HG03095 (cell line): ENCODE results near the gene LANCL2.
"Not testable (repeated sequence)": the region's sequence is repeated elsewhere in the genome, so short reads cannot be mapped to it uniquely, and the experiment has no call there.

Source experiments
- ATAC-seq: cut with Tn5 transposase; IDR thresholded peaks from one replicate; pipeline ENCODE4 v1.9.1; 2021; ENCODE audit warnings: moderate library complexity; ENCODE audit not compliant: unreplicated experiment

Gene LANCL2, protein sequence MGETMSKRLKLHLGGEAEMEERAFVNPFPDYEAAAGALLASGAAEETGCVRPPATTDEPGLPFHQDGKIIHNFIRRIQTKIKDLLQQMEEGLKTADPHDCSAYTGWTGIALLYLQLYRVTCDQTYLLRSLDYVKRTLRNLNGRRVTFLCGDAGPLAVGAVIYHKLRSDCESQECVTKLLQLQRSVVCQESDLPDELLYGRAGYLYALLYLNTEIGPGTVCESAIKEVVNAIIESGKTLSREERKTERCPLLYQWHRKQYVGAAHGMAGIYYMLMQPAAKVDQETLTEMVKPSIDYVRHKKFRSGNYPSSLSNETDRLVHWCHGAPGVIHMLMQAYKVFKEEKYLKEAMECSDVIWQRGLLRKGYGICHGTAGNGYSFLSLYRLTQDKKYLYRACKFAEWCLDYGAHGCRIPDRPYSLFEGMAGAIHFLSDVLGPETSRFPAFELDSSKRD

DNA sequence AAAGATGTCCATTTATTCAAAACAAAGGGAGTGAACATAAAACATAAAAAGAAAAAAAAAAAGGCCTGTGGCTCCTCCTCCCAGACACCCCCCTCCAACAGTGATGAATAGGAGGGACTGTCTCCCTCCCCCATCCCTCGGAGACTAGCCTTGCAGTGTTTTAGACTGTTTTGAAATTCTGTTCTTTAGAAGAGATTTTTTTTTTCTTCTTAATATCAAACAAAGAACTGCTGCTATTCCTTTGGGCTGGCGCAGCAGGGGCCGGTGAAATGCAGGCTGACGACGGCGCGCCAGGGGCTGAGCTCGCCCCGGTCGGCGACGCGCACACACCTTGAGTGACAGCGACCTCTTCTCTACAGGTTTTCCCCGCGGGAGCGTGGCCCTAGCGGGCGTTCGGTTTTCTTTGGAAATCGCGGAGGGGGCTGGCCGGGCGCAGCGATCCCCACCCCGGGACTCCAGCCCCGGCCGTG lies at the start of gene LANCL2:
TSS of gene LANCL2 (plus strand) at position 133 of the 470 bp plus-strand sequence. CDS start 689 bp downstream, outside the sequence.
- ATAC-seq = peak; percentile 26

DNA sequence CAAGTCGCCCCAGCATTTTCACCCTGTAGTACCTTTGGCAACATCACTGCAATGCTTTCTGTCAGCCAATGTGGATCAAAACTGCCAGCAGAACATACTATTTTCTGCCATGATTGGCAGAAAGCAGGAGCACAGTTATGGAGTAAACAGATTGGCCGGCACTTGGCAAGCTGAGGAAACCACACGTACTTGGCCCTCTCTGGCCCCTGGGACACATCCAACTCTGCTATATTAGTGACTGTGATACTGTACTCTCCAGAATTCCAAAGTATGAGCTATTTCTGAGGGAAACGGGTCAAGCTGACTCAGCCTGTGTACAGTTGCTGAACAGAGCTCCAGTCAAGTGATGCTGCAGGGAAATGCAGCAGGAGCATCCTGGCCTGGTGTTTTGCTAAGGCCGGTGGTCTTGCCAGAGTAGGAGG lies 39.8 kb upstream of the LANCL2 start:
- ATAC-seq = no peak

DNA sequence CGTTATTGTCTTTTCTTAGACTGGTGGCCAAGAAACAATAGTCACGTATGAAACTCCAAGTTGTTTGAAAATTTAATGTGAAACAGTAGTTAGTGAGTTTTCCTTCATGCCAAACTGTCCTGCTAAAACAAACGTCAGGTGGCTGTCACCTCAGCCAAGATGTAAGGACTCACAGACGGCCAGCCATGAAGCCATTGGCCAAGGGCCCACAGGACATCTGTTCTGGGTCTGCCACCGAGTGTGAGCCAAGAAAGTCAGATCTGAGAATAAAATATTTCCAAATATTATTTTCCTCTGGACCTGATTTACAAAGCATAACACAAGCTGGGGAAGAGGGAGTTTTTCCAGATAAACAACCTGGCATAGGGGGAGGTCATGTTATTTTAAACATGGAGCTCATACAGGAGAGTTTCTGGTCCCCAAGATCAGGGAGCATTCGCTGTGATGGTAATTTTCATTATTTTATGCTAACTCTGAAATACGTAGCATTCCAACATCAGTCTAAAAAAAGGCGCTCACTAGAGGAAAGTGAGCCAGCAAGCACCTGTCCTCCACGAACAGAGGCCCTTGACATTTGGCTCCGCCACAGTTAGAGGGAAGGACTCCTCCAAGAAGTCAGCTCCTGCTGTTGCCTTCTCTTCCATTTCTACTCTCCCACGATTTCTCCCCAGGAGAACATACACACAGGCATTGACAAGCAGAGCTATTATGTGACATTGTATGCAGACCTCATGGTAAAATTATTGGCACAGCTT lies 38.9 kb upstream of the LANCL2 start:
- ATAC-seq = no peak

DNA sequence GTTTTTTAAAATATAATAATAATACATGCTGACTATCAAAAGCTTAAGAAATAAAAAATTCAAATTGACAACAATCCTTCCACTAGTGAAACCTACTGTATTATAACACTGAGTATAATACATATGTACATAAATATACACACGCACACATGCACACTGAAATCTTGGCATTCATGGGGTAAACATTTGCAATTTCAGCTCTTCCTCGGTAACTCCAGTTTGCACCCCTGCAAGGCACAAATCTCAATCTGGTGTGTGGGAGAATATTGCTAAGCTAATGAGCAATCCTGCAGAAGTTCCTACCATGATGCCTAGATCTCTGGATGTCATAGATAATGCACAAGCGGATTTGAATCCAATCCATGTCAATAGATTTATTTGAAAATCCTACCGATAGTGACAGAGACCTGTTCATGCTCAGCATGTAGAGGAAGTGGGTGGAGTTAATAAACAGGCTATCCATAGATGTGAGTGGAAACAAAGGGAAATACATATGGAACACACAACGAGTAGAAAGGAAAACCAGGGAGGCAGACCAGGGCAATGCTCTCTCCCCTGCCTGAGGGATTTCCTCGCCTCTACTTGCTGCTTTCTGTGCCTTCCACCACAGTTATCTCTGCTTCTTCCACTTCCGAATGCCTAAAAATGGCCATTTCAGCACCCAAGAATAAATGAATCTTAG lies 38.1 kb upstream of the LANCL2 start:
- no peak for ATAC-seq

DNA sequence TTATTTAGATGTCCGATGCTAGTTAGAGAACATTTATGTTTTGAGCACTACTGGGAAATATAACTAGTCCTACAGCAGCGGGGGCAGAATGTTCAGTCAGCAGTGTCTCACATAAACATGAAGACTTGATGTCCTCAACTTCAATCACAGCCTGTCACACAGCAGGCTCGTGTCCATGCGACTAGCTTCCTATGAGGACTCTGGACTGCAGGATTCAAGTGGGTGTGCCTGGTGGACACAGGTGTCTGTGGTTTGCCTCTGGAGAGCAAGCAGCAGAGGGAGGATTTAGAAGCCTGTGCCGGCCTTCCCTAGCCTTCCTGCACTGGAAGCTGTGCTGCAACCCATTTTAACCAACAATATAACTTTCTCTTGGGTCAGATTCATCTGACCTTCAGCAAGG lies 30.0 kb upstream of the LANCL2 start:
- no peak for ATAC-seq

DNA sequence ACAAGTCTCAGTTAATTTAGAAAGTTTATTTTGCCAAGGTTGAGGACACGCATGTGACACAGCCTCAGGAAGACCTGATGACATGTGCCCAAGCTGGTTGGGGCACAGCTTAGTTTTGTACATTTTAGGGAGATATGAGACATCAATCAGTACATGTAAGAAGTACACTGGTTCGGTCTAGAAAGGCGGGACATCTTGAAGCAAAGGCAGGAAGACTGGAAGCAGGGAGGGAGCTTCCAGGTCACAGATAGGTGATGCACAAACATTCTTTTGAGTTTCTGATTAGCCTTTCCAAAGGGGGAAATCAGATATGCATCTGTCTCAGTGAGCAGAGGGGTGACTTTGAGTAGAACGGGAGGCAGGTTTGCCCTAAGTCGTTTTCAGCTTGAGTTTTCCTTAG lies 29.4 kb upstream of the LANCL2 start:
- no peak for ATAC-seq

DNA sequence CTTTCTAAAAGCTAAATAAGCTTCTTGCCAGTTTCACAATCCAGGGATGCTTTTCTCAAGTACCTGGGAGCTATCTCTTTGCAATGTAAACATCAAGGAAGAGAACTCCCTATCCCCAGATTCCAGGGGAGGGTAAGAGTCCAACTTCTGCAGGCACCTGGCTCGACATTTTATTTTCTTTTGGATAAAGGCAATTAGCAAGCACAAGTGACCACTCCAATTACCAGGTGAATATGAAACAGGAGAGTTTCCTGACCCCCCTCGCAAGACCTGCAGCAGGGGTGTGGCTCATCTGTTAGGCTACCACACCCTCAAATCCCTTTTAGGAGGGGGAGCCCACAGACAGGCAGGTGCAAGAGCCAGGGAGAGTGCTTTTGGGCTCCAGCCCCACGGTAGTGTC lies 28.6 kb upstream of the LANCL2 start:
- ATAC-seq = no peak

DNA sequence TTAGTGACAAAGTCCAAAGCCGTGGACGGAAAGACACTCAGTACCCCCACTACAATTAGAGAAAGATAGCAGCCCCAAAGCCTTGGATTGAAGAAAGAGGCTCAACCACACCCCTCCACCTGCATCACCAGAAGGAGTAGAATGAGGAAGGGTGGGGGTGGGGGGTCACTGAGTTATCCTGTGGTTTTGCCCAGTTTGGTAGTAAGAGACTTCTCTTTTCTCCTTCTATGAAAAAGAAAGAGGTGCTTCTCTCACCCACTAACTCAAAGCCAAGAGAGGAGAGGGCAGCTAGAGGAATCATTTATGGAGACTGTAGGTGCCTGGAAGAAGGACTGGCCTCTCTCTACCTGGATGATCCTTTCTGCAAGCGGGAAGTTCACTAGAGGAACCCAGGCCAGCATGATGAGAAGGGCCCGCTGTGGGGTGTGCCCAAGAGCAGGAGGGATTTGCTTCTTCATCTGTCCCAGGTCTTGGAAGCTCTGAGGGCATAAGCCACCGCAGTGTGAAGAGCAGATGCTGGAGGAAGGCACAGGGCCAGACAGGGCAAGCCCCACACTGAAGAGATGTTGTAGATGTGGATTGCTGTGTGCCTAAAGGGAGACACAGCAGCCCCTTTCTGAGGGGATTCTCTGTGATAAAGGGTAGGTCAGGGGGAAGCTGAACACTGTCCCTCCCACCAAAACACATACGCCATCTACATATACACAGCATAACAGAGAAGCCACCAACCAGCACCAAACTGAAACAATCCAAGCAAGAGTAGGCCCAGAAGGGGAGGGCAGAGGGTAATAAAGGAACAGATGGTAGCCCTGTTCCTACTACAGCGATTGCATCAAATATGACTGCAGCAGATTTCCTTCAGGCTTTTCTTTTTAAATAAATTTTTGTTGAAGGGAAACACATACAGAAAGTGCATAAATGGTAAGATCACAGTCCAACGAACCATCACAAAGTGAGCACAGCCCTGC lies 25.8 kb upstream of the LANCL2 start:
- no peak for ATAC-seq

DNA sequence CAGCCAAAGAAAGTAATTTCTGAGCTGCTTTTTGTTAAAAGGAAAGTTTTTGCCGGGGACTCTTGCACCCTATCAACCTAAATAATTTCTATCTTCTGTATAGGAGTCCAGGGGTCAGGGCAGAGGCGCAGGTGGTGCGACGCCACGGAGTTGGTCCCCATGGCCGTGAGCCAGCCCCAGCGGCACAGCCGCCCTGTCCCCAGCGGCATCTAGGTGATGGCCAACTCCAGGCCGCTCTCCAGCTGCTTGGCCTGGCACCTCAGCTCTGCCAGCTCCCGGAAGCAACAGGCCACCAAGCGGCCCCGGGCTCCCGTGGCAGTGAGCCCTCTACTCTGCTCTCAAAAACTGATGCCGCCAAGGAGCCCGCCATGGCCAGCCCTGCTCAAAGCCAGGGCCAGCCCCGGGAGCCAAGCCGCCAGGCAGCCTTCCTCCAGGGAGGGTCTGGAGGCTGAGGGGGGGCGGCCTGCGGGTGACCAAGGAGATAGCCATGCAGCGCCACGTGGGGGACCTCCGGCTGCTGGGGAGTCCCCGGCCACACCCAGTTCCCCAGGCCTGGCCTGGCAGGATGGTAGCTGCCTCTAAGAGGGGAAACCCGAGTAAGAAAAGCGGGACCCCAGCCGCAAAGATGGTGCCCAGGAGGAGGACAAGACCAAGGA lies 22.8 kb upstream of the LANCL2 start:
- no peak for ATAC-seq

DNA sequence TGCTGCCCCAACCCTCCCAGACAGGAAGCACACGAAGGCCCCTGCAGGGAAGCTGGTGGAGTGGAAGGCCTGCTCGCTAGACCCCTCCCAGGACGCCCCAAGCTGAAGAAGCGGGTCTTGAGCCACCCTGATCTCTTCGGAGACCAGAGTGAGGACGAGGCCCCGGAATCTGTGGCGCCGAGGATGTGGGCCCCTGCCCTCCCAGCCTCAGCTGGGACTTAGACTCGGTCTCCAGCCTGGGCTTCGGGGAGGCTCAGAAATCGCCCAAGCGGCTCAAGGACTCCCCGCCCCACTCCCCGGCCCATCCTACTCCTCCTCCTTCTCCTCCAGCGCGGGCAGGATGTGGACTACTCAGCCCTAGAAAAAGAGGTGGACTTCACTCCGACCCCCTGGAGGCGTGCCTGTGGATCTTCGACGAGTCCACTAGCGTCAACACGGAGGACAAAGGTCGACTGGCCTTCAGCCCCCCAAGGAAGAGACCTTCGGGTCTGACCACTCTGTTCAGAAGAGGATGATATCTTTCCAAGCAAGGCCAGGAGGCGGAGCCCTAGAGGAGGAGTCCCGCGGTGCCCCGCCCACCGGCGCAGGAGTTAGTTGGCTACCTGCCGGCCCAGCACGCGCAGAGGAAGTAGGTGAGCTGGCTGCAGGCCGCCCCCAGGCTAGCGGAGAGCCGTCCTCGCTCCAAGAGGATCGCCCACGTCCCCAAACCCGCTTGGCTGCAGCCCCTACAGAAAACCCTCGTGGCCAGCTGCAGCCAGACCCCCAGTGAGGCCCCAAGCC lies 21.9 kb upstream of the LANCL2 start:
- ATAC-seq = no peak

DNA sequence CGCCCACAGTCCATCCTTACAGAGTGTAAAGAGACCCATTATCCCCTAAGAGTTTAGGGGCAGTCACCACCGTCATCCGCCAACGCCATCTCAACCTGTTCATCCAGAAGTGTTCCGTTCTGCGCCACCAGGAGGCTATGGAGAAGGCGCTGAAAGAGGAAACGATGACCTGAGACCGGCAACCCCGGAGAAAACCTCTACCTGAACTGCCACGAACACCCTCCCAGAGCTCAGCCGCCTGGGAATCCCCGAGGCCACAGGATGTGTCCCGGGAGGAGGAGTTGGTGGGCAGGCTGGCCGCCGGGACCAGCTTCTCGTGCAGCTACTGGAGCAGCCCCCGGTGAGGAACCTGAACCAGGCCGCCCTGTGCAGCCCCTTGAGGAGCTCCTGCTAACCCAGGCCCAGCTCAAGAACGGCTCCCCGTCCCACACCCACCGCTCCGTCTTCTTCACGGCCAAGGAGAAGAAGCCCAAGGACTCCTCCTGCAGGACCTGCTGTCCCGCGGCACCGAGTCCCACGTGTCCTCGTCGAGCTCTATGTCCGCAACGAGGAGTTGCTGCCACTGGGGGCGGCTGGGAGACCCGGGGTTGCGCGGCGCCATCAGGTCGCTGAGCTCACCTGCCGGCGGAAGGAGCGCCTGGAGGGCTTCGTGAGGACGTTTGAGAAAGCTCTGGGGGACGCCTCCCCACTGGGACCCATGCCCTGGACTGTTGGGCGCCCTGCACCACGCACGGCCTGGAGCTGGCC lies 21.1 kb upstream of the LANCL2 start:
- no peak for ATAC-seq

DNA sequence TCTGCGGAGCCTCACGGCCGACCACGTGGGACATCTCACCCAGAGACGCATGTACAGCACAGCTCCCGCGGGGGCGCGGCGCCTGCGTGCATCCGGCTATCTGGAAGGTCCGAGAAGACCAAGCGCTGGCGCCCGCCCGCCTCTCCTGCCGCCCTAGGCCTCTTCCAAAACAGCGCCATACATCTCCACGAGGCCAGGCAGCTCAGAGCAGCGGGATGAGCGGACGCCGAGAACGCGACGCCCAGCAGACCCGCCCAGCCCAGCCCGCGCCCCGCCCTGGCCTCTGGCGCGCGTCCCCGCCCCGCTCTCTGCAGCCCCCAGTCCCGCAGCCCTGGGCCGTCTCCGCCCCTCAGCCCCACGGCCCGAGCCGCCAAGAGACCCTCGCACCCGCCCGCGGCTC lies 20.3 kb upstream of the LANCL2 start:
- no peak for ATAC-seq

DNA sequence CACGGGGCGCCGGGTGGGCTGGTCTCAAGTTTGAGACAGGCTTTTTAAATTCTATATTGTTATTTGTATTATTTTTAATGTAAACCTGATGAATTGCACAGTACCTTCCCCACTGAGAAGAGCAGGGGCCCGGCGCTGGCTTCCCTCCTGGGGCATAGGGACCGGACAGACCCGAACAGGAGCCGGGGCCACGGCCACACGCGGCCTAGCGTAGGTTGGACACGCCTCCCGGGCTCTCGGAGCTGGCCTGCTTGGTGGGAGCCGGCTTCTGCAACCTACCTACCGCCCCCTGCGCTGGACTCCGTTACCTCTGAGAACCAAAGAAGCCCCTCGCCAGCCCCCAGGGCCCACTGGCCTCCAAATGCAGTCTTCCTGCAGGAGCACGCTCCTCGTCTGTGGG lies 19.8 kb upstream of the LANCL2 start:
- ATAC-seq = no peak

DNA sequence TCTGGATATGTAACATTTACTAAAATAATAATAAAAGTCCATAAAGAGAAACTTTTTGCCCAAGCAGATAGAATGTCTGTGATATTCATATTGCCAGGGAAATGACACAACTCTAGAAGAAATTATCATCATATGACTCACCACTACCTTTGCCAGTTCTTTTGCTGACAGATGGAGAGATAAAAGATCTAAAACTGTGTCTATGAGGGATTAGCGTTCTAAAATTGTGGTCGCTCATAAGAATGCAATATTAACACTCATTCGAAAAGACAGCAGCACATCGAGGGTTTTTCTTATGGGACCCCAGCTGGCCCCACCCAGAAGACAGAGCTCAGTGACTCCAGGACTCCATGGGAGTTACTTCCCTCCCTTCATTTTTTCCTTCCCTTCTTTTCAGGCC lies 16.6 kb upstream of the LANCL2 start:
- no peak for ATAC-seq

DNA sequence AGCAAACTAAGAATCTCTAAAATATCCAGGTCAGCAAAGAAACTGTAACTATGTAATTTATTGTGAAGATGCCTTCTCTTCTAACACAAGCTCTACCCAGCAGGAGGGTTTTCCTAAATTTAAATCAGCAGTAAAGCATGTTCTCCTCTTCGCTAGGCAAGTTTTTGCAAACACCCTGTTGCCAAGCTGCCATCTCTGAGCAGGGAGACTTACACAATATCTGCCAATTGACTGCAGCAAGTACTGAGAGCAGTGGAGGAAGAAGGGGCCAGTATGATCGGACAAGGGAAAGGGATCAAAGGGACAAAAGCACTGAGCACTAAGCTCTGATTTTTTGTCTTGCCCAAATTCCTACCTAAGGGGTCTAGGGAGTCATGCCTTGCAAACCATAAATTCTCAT lies 16.0 kb upstream of the LANCL2 start:
- no peak for ATAC-seq

DNA sequence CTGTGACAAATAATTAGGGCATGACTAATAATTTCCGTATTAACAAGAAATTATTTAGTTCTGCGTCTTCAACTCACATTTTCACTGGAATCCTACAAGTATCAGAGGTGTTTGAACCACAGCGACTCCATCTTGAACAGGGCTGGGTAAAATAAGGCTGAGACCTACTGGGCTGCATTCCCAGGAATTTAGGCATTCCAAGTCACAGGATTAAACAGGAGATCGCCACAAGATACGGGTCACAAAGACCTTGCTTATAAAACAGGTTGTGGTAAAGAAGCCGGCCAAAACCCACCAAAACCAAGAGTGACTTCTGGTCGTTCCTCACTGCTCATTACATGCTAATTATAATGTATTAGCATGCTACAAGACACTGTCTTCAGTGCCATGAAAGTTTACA lies 14.9 kb upstream of the LANCL2 start:
- ATAC-seq = no peak

DNA sequence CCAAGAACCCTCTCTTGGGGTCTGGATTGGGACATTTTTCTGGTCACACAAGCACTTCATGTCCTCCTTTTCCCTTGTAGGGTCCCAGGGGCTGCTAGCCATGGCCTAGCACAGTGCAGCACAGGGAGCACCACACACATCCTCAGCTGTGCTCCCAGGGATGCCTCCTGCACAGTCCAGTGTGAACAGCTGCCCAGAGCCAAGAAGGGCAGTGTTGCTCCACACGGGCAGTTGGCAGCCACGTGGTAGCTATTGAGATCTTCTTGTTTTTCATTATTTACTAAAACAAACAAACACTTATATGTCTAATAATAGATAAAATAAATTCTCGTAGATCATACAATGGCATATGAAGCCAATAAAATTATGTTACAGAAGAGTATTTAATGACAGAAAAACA lies 13.9 kb upstream of the LANCL2 start:
- ATAC-seq = no peak

DNA sequence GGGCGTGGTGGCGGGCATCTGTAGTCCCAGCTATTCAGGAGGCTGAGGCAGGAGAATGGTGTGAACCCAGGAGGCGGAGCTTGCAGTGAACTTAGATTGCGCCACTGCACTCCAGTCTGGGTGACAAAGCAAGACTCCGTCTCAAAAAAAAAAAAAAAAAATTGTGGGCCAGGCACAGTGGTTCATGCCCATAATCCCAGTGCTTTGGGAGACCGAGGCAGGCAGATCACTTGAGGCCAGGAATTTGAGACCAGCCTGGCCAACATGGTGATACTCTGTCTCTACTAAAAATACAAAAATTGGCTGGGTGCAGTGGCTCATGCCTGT lies 12.2 kb upstream of the LANCL2 start:
- ATAC-seq = not testable (repeated sequence)

DNA sequence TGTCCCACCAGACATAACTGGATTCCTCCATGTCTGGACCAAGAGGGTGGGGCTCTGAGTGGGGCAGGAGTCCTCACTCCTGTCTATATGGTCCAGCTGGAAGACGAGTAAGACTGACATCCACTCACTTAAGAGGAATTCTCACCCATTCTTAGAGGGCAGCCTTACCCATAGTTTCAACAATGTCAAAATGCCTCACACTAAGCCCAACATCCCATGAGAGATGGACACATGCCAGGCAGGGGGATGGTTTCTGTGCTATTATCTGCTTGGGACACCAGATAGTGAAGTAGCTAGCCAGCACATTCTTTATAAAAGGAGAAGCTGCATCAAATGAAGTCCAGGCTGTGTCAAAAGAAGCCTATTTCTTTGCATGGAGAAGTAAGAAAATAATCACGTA lies 4.7 kb upstream of the LANCL2 start:
- ATAC-seq = no peak
